Urinary bladder (tissue), 4 donors: ENCODE data around the gene C19orf47. TPM values are rescaled to one million over a fixed set of nuclear protein-coding genes. Genes with fewer than 3 reads are reported as not detected.
"Not testable (repeated sequence)": the region's sequence is repeated elsewhere in the genome, so short reads cannot be mapped to it uniquely, and the experiment has no call there.

Source experiments
- DNase-seq: peaks from one replicate; pipeline ENCODE4 v3.0.0-alpha.2; 2015; ENCODE audit errors: extremely low spot score
- H3K27ac ChIP-seq: one replicate; pipeline ENCODE4 v1.5.1; 2013; ENCODE audit warnings: low read depth, mild to moderate bottlenecking, moderate library complexity
- H3K36me3 ChIP-seq: one replicate; pipeline ENCODE4 v1.6.1; 2013; ENCODE audit warnings: mild to moderate bottlenecking, moderate library complexity; ENCODE audit not compliant: insufficient read depth
- H3K4me1 ChIP-seq: one replicate; pipeline ENCODE4 v1.6.1; 2013; ENCODE audit warnings: mild to moderate bottlenecking, moderate library complexity; ENCODE audit not compliant: insufficient read depth
- H3K4me3 ChIP-seq: one replicate; pipeline ENCODE4 v1.5.1; 2013; ENCODE audit warnings: low read depth, low read length
- WGBS: extraction: QIAGEN DNeasy Blood & Tissue Kit; methylation state at CpG from one replicate; pipeline ENCODE4 v1.1.7; 2013; 5-methylcytosine and 5-hydroxymethylcytosine counted together
- polyA plus RNA-seq: library from polyadenylated mRNA; stranded (reverse); fragments of 200-250 nt; gene quantifications from one replicate; pipeline ENCODE4 v1.2.3, GENCODE V29; 2013
- total RNA-seq: library from RNA; depleted of rRNA; stranded (reverse); fragments of >200 nt; gene quantifications from one replicate; pipeline ENCODE4 v1.2.3, GENCODE V29; 2014
- donor health status: healthy with polysubstance abuse.
- donor health status: healthy.

Gene C19orf47
- total and polyA plus RNA-seq, 2 donors: 4.9 to 16.3 TPM

- 83% methylated on average over 9 of the region's 9 CpGs for WGBS
- Histone ChIP-seq H3K4me1 (peaks cover 2% of the 10 kb centered on the region), H3K27ac (no peak overlapping the region), H3K4me3 (no peak overlapping the region), H3K36me3 (no peaks in the 10 kb centered on the region)
- DNase-seq: no peak
Measured at GRCh38 chr19:40355975-40356680, 7.9 kb upstream of the C19orf47 start.

- H3K4me1 ChIP-seq: no peaks in the 10 kb centered on the region
- no peaks in the 10 kb centered on the region for H3K36me3 ChIP-seq
- no peak overlapping the region for H3K27ac ChIP-seq
- 21% methylated on average over 17 of the region's 17 CpGs for WGBS
- peak overlapping the region; percentile 48 for H3K4me3 ChIP-seq
- no peak for DNase-seq
Measured at GRCh38 chr19:40348961-40349507, 837 bp upstream of the C19orf47 start.

- no peak overlapping the region for H3K27ac ChIP-seq
Measured at GRCh38 chr19:40344422-40344821, 3.8 kb downstream of the C19orf47 start.

GRCh38 chr19:40342644-40343311 lies 5.4 kb downstream of the C19orf47 start:
- H3K36me3 ChIP-seq: no peaks in the 10 kb centered on the region
- no peak for DNase-seq
- H3K4me1 ChIP-seq: no peaks in the 10 kb centered on the region
- 87% methylated on average over 11 of the region's 11 CpGs for WGBS
- H3K27ac ChIP-seq: no peak overlapping the region
- no peak overlapping the region for H3K4me3 ChIP-seq

More at GRCh38 chr19:40344422-40344821, 3.8 kb downstream of the C19orf47 start:
- Histone ChIP-seq H3K4me3 (no peak overlapping the region), H3K36me3 (no peaks in the 10 kb centered on the region), H3K4me1 (no peaks in the 10 kb centered on the region)
- no peak for DNase-seq
- WGBS: 80% methylated on average over 7 of the region's 7 CpGs

- Histone ChIP-seq H3K27ac (no peak overlapping the region), H3K4me3 (no peak overlapping the region), H3K36me3 (no peaks in the 10 kb centered on the region), H3K4me1 (no peaks in the 10 kb centered on the region)
- WGBS: 63% methylated on average over 9 of the region's 9 CpGs
- DNase-seq: no peak
Measured at GRCh38 chr19:40341601-40342482, 6.4 kb downstream of the C19orf47 start.

GRCh38 chr19:40339018-40339728 lies 9.0 kb downstream of the C19orf47 start:
- no peak for DNase-seq
- Histone ChIP-seq H3K4me3 (no peak overlapping the region), H3K27ac (no peak overlapping the region), H3K4me1 (no peaks in the 10 kb centered on the region), H3K36me3 (peaks cover 3% of the 10 kb centered on the region)
- WGBS: 96% methylated on average over 4 of the region's 4 CpGs

- H3K4me3 ChIP-seq: no peak overlapping the region
- H3K27ac ChIP-seq: no peak overlapping the region
- peaks cover 3% of the 10 kb centered on the region for H3K36me3 ChIP-seq
- WGBS: 95% methylated on average over 5 of the region's 5 CpGs
- no peaks in the 10 kb centered on the region for H3K4me1 ChIP-seq
- no peak for DNase-seq
Measured at GRCh38 chr19:40337594-40337993, 10.6 kb downstream of the C19orf47 start.

- Histone ChIP-seq H3K36me3 (peaks cover 3% of the 10 kb centered on the region), H3K4me1 (no peaks in the 10 kb centered on the region), H3K27ac (no peak overlapping the region), H3K4me3 (no peak overlapping the region)
- WGBS: 83% methylated on average over 2 of the region's 2 CpGs
- DNase-seq: no peak
Measured at GRCh38 chr19:40337107-40337506, 11.1 kb downstream of the C19orf47 start.

- WGBS: 97% methylated on average over 2 of the region's 2 CpGs
- Histone ChIP-seq H3K36me3 (peaks cover 3% of the 10 kb centered on the region), H3K4me3 (no peak overlapping the region), H3K27ac (no peak overlapping the region), H3K4me1 (no peaks in the 10 kb centered on the region)
- no peak for DNase-seq
Measured at GRCh38 chr19:40336601-40336900, 11.6 kb downstream of the C19orf47 start.

- DNase-seq: no peak
- peaks cover 3% of the 10 kb centered on the region for H3K36me3 ChIP-seq
- H3K4me1 ChIP-seq: no peaks in the 10 kb centered on the region
- no peak overlapping the region for H3K27ac ChIP-seq
- H3K4me3 ChIP-seq: no peak overlapping the region
- 91% methylated on average over 15 of the region's 15 CpGs for WGBS
Measured at GRCh38 chr19:40335855-40336600, 12.2 kb downstream of the C19orf47 start.

GRCh38 chr19:40335101-40335500 lies 13.1 kb downstream of the C19orf47 start:
- Histone ChIP-seq H3K4me3 (no peak overlapping the region), H3K4me1 (no peaks in the 10 kb centered on the region), H3K36me3 (peaks cover 3% of the 10 kb centered on the region), H3K27ac (no peak overlapping the region)
- DNase-seq: no peak

- not testable (repeated sequence) for H3K4me1 ChIP-seq, H3K27ac ChIP-seq, DNase-seq, H3K4me3 ChIP-seq, H3K36me3 ChIP-seq
- 93% methylated on average over 6 of the region's 6 CpGs for WGBS
Measured at GRCh38 chr19:40333083-40333482, 15.1 kb downstream of the C19orf47 start.
